HG03108 (cell line): ENCODE measurements around the gene ATP2B3.

ENCODE experiments used
- ATAC-seq: cut with Tn5 transposase; IDR thresholded peaks from one replicate; pipeline ENCODE4 v1.9.1; 2021; ENCODE audit warnings: moderate library complexity; ENCODE audit not compliant: unreplicated experiment

Gene ATP2B3

DNA sequence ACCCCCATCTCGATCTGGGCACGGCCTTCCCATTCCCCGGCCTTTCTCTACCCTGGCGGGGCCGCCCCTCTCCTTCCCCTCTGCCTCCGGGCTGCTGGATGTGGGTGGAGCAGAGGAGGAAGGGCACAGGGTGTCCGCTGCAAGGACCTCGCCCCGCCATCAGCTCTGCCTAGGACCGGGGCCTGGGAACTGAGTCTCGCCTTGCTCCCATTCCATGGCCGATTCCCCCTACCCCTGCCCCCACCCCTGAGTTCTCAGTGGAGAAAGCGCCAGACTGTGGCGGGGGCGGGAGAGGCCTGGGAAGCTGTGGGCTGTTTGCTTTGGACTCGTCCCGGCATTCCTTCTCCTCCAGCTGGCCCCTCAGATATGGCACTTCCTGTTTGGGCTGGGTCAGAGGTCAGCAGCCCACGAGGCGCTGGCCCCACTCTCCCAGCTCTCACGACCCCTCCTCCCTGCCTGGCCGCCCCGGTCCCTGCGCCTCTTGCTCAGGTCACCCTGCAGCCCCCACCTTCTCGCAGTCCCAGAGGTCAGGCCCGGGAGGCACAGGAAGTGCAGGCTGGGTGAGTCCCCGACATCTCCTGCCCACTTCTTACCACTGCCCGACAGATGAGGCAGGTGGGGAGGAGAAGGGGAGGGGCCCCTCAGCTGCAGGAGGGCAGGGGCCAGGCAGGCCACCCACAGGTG is 29.1 kb upstream of the ATP2B3 start:
- ATAC-seq, result no peak

DNA sequence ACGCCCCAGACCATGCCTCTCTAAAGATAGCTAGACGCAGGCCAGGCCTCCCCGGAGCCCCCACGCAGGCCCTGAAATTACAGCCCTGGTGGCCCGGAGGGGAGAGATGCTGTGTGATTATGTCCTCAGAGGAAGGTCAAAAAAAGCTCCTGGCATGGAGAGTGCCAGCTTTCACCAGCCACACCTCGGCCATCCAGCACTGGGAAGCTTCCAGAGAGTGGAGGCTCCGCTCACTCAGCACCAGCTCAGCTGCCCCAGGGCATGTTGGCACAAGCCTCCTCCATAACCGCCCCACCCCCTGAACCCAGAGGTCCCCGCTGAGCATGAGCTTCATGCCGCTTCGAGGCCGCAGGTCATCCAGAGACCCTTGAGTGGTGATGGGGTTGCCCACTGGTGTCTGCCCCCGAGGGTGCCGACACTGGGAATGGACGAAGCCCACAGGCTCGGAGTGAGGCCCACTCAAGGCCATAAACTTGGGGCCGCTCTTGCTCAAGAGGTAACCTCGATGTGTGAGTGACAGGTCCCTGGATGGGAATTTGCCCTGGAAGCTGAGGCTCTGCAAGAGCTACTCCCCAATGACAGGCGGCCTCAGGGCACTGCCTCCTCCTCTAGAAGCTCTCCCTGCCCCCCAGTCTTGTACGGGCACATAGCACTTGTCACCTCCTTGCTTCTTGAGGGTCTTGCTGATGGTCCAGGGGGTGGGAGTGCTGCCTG is 27.1 kb upstream of the ATP2B3 start:
- no peak for ATAC-seq

DNA sequence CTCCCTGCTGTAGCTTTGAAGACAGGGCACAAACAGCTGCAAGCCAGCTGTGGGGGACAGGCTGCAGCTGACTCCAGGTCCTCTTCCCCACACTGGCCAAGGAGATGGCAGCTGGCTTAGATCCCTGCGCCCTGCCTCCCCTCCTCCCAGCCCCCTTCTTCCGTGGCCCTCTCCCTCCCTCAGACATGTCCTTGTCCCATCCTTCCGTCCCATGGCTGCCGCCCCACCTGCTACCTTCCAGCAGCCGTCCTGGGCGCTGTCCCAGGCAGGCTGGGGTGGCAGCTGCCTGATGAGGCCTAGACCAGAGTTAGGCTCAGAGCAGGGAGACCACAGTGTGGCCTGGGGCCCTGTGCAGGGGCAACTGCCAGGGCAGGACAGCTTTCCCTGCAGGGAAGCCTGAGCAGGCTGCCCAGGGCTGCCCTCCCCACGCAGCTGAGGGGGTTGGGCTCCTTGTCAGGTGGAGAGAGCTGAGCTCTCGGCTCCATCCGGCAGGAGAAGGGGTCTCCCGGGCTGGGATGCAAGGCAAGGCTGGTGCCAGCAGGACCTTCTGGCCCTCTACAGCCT is 26.0 kb upstream of the ATP2B3 start:
- ATAC-seq, result no peak

DNA sequence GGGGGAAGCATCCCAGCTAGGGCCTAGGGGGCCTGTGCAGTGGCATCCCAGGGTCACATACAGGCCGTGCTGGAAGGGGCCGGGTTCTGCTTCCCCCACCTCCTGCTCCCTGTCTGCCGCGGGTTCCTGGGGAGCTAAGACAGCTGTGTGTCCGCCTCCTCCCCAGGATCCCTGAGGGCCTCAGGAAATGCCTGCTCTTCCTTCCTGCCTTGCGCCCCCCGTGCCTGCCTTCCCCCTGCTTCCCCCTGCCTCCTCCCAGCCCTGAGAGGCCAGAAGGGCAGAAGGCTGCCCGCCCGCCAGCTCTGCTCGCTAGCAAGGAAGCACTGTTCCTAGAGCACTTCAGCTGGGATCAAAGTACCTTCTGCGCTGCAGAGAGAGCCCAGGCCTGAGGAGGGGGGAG is 25.5 kb upstream of the ATP2B3 start:
- no peak for ATAC-seq

DNA sequence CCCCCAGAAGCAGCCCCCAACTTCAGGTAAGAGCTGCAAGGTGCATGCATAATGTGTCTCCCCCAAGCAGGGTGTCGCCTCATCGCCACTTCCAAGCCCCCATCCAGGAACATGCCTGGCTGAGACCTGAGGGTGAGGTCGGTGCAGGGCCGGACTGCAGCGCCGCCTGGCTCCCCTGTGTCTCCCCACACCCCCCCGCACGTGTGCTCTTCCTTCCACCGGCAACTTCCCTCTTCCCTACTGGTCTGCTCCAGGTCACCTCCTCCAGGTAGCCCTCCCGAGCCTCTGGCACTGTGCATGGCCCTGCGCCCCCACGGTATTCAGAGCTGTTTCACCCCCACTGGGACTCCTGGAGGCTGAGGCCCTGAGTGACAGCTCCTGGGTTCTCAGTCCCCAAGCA is 24.9 kb upstream of the ATP2B3 start:
- ATAC-seq, result no peak

DNA sequence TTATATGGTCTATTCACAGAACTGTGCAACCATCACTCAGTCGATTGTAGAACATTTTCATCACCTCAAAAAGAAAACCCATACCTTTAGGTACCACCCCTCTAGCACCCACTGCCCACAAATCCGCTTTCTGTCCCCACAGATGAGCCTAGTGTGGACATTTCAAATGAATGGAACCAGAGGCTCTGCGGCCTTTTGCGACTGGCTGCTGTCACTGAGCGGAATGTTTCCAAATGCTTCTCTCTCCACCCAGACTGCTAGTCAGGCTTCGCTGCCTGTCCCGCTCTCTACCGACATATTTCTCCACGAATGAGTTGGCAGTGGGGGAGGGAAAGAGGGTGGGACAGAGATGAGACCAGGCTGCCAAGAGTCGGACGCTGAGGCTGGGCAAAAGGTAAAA is 24.4 kb upstream of the ATP2B3 start:
- no peak for ATAC-seq

DNA sequence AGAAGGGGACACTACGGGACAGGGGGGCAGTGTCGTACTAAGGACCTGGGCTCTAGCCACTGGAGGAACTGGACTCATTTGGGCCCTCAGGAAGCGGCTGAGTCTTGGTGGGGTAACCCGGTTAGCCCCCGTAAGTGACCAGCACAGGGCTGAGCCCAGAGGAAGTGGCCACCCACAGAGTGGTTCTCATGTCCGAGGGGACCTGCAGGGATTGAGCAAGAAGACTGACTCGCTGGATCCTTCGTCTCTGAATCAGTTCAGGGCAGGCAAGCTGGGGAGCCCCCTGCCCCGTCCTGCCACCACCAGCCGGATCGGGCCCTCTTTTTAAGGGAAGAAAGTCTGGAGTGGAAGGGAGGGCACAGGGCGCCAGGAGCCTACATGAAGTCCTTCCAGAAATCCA is 23.4 kb upstream of the ATP2B3 start:
- ATAC-seq, result no peak

DNA sequence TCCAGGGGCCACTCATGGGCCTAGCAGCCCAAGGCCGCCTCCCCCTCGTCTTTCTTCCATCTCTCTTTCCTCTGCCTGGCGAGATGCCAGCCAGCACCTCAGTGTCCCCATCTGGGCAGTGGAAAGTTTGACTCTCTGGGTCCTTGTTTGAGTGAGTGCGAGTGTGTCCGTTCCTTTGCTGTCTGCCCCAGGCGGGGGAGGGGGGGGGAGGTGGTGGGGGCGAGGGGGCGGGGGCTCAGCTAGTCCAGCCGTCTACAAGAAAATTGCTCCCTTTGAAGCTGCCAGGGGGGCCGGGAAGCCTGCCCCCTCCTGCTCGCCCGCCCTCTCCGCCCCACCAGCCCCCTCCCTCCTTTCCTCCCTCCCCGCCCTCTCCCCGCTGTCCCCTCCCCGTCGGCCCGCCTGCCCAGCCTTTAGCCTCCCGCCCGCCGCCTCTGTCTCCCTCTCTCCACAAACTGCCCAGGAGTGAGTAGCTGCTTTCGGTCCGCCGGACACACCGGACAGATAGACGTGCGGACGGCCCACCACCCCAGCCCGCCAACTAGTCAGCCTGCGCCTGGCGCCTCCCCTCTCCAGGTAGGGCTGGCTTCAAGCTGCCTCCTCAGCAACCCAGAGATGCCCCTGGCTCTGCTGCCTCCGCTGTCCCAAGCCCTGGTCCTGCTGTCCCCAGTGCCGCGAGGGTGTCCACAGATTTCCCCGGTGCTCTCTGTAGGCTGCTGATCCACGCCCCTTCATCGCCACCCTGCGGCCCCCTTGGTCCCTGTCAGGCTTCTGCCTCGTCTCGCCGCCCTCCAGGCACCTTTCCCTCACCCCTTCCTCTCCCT is 22.7 kb upstream of the ATP2B3 start, which contains the start of gene BGN:
TSS of gene BGN (plus strand) at position 440 of the 821 bp plus-strand sequence. CDS start 9,652 bp downstream, outside the sequence.
- ATAC-seq, result no peak

DNA sequence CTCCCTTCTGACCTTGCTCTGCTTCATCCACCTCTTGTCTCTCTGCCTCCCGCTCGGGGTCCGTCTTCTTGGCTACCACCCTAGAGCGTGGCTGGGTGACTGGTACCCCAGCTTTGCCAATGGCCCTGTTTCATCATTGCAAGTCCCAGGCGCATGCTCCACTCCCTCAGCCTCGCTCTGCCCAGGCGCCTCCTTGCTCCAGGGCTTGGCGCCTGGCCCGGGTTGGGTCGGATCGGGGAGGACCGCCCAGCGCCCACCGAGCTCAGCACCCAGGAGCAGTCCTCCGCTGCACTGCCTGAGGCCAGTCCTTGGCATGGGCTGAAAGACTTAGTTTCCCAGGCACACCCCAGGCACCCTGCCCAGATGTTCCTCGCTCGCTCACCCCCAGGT is 22.1 kb upstream of the ATP2B3 start:
- no peak for ATAC-seq

DNA sequence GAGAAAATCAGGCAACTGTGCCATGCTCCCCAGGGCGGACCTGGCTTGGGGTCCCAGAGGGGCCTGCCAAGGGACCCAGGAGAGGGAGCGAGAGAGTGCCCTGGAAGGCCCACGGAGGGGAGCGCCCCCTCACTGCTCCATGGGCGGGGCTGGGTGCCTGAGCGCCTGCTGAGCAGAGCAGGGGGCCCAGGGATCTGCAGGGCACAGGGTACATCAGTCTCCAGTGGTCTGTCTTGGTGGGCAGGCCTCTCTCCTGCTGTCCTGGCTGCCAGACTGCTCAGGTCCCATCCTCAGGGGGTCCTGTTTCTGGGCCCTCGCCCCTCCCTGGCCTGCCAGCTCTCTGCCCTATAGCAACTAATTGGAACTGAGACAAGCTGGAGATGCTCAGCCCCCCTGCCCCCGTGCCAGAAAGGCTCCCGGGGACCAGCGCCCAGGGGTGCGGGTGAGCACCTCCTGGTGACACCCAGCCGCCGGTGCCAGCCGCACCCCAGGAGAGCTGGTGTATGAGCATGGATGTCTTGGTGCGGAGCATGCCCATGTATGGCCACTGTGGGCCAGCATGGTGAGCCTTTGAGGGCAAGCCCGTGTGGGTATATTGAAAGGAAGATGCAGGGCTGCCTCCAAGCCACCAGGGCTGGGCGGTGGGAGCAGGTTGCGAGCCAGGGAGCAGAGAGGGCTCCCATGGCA is 21.4 kb upstream of the ATP2B3 start:
- ATAC-seq, result no peak

DNA sequence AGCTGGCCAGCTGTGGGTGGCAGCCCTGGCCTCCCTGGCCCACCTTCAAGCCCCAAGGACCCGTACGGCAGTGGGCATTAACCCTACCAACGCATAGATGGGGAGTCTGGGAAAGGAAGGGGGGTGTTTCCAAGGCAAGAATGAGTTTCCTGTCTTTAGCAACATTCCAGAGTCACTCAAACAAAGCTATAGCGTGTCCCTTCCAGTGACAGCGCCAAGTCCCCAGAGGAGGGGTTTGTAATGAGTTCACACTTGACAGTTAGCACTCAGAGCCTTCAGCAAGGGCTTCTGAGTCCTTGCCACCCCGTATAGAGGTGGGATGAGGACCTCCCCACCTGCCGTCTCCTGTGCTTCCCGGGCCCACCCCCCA is 20.9 kb upstream of the ATP2B3 start:
- no peak for ATAC-seq

DNA sequence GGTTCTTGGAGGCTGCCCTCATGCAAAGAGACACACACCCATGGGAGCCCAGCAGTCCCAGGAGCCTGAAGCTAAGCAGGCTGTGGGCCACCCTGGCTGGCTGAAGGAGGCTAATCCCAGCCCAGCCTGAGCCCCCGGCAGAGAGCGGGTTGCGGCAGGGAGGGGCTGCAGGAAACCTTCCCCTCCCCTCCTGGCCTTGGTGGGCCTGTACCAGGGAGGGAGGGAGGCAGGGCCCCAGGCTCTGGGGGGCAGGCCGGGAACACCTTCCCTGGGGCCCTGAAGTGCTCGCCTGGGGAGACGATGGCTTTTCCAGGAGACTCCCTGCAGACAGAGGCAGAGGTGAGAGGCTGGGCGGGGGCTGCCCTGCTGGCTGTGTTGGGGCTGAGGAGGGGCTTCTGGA is 19.0 kb upstream of the ATP2B3 start:
- ATAC-seq, result no peak

DNA sequence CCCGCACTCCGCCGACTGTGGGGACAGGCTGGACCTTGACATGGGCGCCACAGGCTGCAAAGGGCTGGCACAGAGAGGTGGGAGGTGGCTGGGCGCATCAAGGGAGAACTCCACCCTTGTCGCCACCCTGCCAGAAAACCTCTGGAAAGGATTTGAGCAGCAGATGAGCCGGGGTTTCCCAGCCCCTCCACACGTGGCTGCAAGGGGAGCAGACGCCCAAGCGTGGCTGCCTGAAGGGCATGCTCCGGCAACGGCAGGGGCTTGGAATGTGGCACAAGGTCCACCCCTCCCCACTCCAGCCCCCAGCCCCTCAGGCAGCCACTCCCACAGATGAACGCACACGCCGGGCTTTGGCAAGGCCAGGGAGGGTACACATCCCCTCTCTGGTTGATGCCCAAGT is 18.1 kb upstream of the ATP2B3 start:
- ATAC-seq, result no peak

DNA sequence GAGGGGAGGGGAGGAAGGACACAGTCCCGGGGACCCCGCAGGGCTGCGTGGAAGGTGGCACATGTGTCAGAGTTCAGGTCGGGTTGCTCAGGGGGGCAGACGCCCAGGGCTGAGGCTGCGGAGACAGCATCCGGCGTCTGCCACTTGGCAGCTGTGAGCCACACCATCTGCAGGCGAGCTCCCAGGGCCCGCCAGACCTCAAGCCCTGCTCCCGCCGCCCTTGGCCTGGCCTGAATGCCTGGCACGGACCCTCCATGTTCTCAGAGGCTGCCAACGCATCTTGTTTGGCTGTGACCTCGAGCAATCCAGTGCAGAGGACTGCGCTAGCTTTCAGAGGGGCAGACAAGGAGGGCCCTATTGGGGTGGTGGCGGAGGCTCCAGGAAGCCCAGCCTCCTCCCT is 17.6 kb upstream of the ATP2B3 start:
- ATAC-seq, result no peak

DNA sequence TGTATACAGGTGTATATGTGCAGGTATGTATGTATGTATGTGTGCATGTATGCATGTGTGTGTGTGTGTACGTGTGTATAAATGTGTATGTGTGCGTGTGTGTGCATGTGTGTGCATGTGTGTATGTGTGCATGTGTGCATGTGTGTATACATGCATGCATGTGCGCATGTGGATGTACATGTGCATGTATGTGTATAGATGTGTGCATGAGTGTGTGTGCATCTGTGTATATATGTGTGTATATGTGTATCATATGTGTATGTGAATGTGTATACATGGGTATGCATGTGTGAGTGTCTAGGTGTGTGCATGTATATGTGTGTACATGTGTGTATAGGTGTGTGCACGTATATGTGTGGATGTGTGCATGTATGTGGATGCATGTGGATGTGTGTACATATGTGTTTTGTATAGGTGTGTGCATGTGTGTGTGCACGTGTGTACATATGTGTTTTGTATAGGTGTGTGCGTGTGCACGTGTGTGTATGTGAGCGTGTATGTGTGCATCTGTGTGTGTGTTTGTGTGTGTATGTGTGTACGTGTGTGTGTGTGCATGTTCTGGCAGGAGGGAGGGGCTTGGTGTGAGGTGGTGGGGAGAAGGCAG is 16.7 kb upstream of the ATP2B3 start:
- no peak for ATAC-seq

DNA sequence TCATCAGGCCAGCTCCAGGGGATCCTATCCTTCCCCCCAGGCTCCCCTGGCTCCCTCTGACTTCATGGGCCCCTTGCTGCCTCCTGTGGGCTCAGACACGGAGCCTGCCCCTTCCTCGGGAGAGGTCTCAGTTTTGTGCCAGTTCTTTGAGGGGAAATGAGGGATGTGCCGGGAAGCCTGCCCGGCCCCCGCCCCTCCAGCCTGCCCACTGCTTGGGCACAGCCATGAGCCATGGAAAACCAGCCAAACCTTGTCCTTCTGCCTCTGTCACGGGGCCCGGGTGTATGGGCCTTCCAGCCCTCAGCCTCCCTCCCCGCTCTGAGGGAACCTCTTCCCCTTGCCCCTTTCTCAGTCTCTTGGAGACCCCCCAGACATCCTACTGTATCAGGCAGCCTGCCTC is 15.9 kb upstream of the ATP2B3 start:
- no peak for ATAC-seq

DNA sequence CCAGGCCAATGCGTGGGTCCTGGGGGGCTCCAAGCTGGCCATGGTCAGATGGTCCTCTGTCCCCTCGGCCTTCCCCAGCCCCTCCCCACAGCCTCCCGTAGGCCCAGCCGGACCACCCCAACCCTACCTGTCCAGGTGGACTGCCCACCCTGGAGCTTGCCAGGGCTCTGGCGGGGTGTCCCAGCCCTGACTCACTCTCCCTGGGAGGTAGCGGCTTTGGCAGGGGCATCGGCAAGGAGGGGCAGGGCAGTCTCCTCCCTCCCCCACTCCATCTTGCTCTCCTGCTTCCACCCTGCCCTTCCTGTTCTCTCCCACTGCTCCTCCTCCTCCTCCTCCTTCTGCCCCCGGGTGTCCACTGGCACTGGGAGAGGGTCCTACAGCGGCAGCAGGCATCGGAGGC is 15.3 kb upstream of the ATP2B3 start:
- ATAC-seq, result no peak

DNA sequence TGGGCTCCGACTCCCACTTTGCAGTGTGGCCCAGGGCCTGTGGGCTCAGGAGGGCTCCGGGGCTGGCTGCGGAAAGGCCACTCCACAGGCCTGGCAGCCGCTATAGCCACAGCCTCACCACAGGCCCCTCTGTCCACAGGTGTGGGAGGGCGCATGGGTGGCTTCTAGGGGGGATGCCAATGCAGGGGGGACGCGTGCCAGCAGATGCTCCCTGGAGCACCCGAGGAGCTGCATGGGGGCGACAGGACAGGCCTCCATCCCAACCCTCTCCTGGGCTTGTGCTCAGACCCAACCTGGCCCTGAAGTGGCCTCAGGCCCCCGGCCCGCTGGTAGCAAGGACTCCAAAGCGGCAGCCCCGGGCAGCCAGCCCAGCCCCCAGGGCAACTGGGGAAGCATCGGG is 14.6 kb upstream of the ATP2B3 start:
- ATAC-seq, result no peak

DNA sequence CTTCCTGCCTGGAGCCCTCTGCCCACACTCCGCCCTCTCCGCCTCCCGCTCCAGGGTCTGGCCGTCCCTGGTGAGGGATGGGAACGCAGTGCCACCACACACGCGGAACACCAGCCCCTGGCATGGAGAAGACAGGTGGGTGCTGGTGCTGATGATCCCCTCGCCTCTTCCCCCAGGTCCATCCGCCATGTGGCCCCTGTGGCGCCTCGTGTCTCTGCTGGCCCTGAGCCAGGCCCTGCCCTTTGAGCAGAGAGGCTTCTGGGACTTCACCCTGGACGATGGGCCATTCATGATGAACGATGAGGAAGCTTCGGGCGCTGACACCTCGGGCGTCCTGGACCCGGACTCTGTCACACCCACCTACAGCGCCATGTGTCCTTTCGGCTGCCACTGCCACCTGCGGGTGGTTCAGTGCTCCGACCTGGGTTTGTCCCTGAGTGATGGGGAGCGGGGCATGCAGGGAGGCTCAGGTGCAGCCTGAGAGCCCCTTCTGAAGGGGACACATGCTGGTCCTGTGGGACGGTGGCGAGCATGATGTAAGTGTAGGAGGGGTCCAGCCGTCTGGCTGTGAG is 12.9 kb upstream of the ATP2B3 start:
- no peak for ATAC-seq

DNA sequence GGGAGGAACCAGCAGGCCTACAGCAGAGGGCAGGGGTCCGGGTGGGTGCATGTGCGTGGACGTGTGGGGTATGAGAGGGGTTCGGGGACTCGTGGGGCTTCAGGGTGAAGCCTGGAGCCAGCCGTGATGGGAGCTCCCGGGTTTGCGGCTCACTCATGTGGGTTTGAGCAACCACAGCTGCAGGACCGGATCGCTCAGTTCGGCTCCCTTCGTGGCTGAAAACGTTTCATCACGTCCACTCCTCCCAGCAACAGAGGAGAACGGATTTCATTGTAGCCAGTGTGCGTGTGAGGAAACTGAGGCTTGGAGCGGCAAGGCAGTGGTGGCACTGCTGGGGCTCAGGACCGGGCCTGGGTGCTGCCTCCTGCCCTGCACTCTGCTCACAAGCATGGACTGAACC is 12.1 kb upstream of the ATP2B3 start:
- no peak for ATAC-seq
